K562 (cell line): ENCODE measurements around the gene TBPL2. TPM values are rescaled to one million over a fixed set of nuclear protein-coding genes. Genes with fewer than 3 reads are reported as not detected.

Experiments used
- ATAC-seq: fragments of 200-7000 bp; cut with Tn5 transposase; 3 replicates; pipeline ENCODE4 v1.9.1; 2020; ENCODE audit warnings: moderate library complexity
- BruUV-seq: library from RNA; stranded (reverse); fragments of 400-500 nt; replicated peaks from 2 replicates; lab custom pipeline; 2021; lab: Mats Ljungman, UMichigan
- CTCF ChIA-PET: fragments of 300-600 bp; formaldehyde crosslinking; extraction: SDS; loops from one replicate; lab custom pipeline; 2021; ENCODE audit warnings: low intra/inter-chr PET ratio; lab: Yijun Ruan, JAX
- POLR2A ChIA-PET: fragments of 300-600, 350-650 bp; sonication (Branson Sonifier 250); formaldehyde crosslinking; extraction: SDS; loops from one replicate; lab custom pipeline; 2021; ENCODE audit warnings: antibody characterized with exemption, inconsistent platforms; lab: Yijun Ruan, JAX
- DNase-seq, 4 experiments: peaks; one replicate each; pipeline versions ENCODE4 v3.0.0 to v3.0.0-alpha.2; 2011 to 2018; ENCODE audit warnings: low spot score in 3 of 4, mixed read lengths in 3 of 4; ENCODE audit errors: extremely low read depth in 1 of 4
- FAIRE-seq: peaks from 2 replicates; lab custom pipeline; 2011; peaks lifted over from hg19 to GRCh38; lab: Jason Lieb, UNC
- H2AFZ ChIP-seq: 2 replicates; pipeline ENCODE4 v1.6.0; 2011; ENCODE audit warnings: low read depth, low read length, control low read depth, inconsistent platforms
- H3K27ac ChIP-seq: fragments of 200-600 bp; 3 replicates; pipeline ENCODE4 v1.8.0; 2011; ENCODE audit warnings: low read depth, mild to moderate bottlenecking, control low read depth, inconsistent platforms, low read length, moderate library complexity, mixed read lengths; ENCODE audit errors: extremely low read depth
- H3K27me3 ChIP-seq, 2 experiments: fragments of 300-600 bp in 1 of 2; 2 replicates in 1 of 2; 3 replicates in 1 of 2; pipeline versions ENCODE4 v1.6.0 to v1.8.0; 2011; ENCODE audit warnings: inconsistent platforms in 2 of 2, low read length in 2 of 2, mild to moderate bottlenecking in 1 of 2, mixed read lengths in 1 of 2, moderate library complexity in 1 of 2; ENCODE audit not compliant: control insufficient read depth in 2 of 2, insufficient read depth in 2 of 2
- H3K36me3 ChIP-seq: fragments of 300-600 bp; 3 replicates; pipeline ENCODE4 v1.8.0; 2011; ENCODE audit warnings: mild to moderate bottlenecking, low read length, inconsistent platforms; ENCODE audit not compliant: control insufficient read depth, insufficient read depth
- H3K4me1 ChIP-seq, 2 experiments: fragments of 200-600 bp in 1 of 2; replicated peaks in 1 of 2; 2 replicates in 1 of 2; 3 replicates in 1 of 2; pipeline versions ENCODE4 v1.5.1 to v1.8.0; 2011; ENCODE audit warnings: inconsistent platforms in 2 of 2, low read length in 2 of 2, mild to moderate bottlenecking in 1 of 2, mixed read lengths in 1 of 2, moderate library complexity in 1 of 2; ENCODE audit not compliant: control insufficient read depth in 2 of 2, insufficient read depth in 2 of 2
- H3K4me2 ChIP-seq: 2 replicates; pipeline ENCODE4 v1.6.1; 2011; ENCODE audit warnings: low read length, control low read depth, inconsistent platforms, mixed read lengths; ENCODE audit not compliant: insufficient read depth
- H3K4me3 ChIP-seq: fragments of 200-600 bp; sonication (generic), shearing (Covaris generic); 2 replicates; pipeline ENCODE4 v1.5.1; 2016; ENCODE audit warnings: control low read depth, inconsistent platforms
- H3K79me2 ChIP-seq: fragments of 200-600 bp; 3 replicates; pipeline ENCODE4 v1.8.0; 2011; ENCODE audit warnings: low read length, inconsistent platforms; ENCODE audit not compliant: control insufficient read depth, insufficient read depth
- H3K9ac ChIP-seq, 2 experiments: 2 replicates each; pipeline versions ENCODE4 v1.6.0 to v1.6.1; 2011; ENCODE audit warnings: low read depth in 2 of 2, low read length in 2 of 2, control low read depth in 1 of 2, inconsistent platforms in 1 of 2, mild to moderate bottlenecking in 1 of 2, mixed read lengths in 1 of 2; ENCODE audit not compliant: insufficient read depth in 1 of 2
- H3K9me1 ChIP-seq: one replicate; pipeline ENCODE4 v1.6.0; 2011; ENCODE audit warnings: inconsistent platforms, mild to moderate bottlenecking, low read length, moderate library complexity; ENCODE audit not compliant: control insufficient read depth, insufficient read depth
- H3K9me3 ChIP-seq: replicated peaks from 2 replicates; pipeline ENCODE4 v1.5.1; 2011; ENCODE audit warnings: low read depth, low read length, inconsistent platforms; ENCODE audit not compliant: control insufficient read depth, insufficient read depth
- H4K20me1 ChIP-seq: replicated peaks from 2 replicates; pipeline ENCODE4 v1.6.1; 2011; ENCODE audit warnings: low read length, inconsistent platforms, mixed read lengths; ENCODE audit not compliant: control insufficient read depth, insufficient read depth
- ATF1 ChIP-seq, 2 experiments: fragments of 450-650 bp in 1 of 2; IDR thresholded peaks; 2 replicates each; pipeline ENCODE4 v1.6.1; 2016; ENCODE audit warnings: missing compliant biosample characterization in 1 of 2, missing genetic modification characterization in 1 of 2
- BHLHE40 ChIP-seq: IDR thresholded peaks from 2 replicates; pipeline ENCODE4 v1.6.1; 2011; ENCODE audit warnings: low read length, improper control_type of control experiment
- DIDO1 ChIP-seq: fragments of 450-650 bp; IDR thresholded peaks from 2 replicates; pipeline ENCODE4 v1.6.1; 2016; ENCODE audit warnings: low read depth, missing biosample characterization, missing genetic modification characterization
- FOSL1 ChIP-seq: fragments of 200-800 bp; sonication (Bioruptor generic); conservative IDR thresholded peaks from 2 replicates; pipeline ENCODE4 v1.6.1; 2016; ENCODE audit warnings: missing genetic modification characterization, missing compliant biosample characterization
- HOXB6 ChIP-seq: fragments of 250-450 bp; sonication (Bioruptor Pico); IDR thresholded peaks from 2 replicates; pipeline ENCODE4 v1.5.1; 2022; ENCODE audit warnings: mild to moderate bottlenecking, borderline replicate concordance
- JUND ChIP-seq, 2 experiments: IDR thresholded peaks; 2 replicates in 1 of 2; 3 replicates in 1 of 2; pipeline ENCODE4 v1.6.1; 2011; ENCODE audit warnings: borderline replicate concordance in 2 of 2, low read depth in 2 of 2, low read length in 2 of 2, improper control_type of control experiment in 1 of 2, missing biosample characterization in 1 of 2, missing genetic modification characterization in 1 of 2, missing genetic modification reagents in 1 of 2
- WGBS: fragments of 100-300 bp; shearing (Covaris generic); methylation state at CpG from one replicate; pipeline ENCODE4 v1.1.6; 2016; ENCODE audit warnings: low coverage, mixed read lengths; ENCODE audit not compliant: insufficient coverage; ENCODE audit errors: missing lambda C conversion rate; 5-methylcytosine and 5-hydroxymethylcytosine counted together
- in situ Hi-C: fragments of 300-500 bp; cut with MboI; formaldehyde crosslinking; loops from 4 replicates; pipeline ENCODE4 v1.15.0; 2018; ENCODE audit warnings: inconsistent platforms, mixed read lengths
- intact Hi-C: fragments of 100-400 bp; cut with micrococcal nuclease; formaldehyde crosslinking; loops from 2 replicates; pipeline ENCODE4 v1.14.2; 2022
- polyA plus RNA-seq, 8 experiments: library from polyadenylated mRNA; depleted of rRNA in 4 of 8; stranded (reverse) in 5 of 8; unstranded in 3 of 8; fragments of >200 nt; fragmentation: Nextera tagmentation in 2 of 8; fragmentation: Illumina TruSeq in 1 of 8; extraction: Ambion mirVana in 2 of 8; extraction: Trizol in 1 of 8; gene quantifications; 2 replicates each; pipeline versions ENCODE4 v1.2.1 to v1.2.3, GENCODE V29; 2011 to 2014; ENCODE audit warnings: inconsistent platforms in 1 of 8, missing spikeins in 1 of 8
- total RNA-seq, 7 experiments: library from RNA; depleted of rRNA in 6 of 7; stranded (reverse); fragments of >200 nt in 6 of 7; fragmentation: Illumina TruSeq in 2 of 7; extraction: Trizol in 2 of 7; gene quantifications; 2 replicates each; pipeline versions ENCODE4 v1.2.1 to v1.2.3, GENCODE V29; 2011 to 2021; ENCODE audit warnings: low replicate concordance in 1 of 7
- TF ChIP-seq, protein P1 (sequence below), 2 experiments: fragments of 450-650 bp in 1 of 2; sonication (generic) in 1 of 2; formaldehyde crosslinking in 1 of 2; IDR thresholded peaks in 1 of 2; conservative IDR thresholded peaks in 1 of 2; 2 replicates each; pipeline versions ENCODE4 v1.6.1 to v1.8.1; 2016 to 2023; ENCODE audit warnings: mild to moderate bottlenecking in 2 of 2, moderate library complexity in 2 of 2, inconsistent platforms in 1 of 2, missing genetic modification reagents in 1 of 2

TBPL2 gene
- total and polyA plus RNA-seq, 9 of the 15 experiments (the other 6 are each of a cell fraction or from before 2014, with no cell fraction given), result not detected

DNA sequence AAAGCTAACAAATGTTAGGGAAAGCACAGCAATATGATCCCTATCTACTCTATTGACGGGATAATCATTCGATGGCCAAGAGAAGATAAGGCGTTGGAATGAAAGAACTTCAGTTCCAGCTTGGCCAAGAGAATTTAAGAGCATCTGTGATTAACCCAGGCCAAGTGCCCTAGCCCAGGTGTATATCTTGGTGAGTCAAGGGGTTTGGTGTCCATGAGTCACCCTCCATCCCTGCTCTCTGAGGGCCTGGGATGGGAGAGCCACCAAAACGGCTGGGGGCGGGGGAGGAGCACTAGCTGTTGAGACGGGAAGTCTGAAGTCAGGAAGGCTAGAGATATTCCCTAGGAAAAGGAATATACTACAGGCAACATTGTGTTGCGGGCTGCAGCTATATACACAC is 13.0 kb downstream of the TBPL2 start (continued):
- peak; percentile 76 for TF ChIP-seq JUND (IDR thresholded peaks at IDR 0.05; ENCODE audit: borderline replicate concordance, low read depth, low read length)
- TF ChIP-seq JUND (tag; IDR thresholded peaks at IDR 0.05; ENCODE audit: borderline replicate concordance, low read depth, low read length), result no peak; the same call in 2 of the 3 replicates
- TF ChIP-seq HOXB6 (CRISPR knock-in tag), result no peak
- peak; percentile 78 for TF ChIP-seq FOSL1 (tag)
- TF ChIP-seq, protein P1, sequence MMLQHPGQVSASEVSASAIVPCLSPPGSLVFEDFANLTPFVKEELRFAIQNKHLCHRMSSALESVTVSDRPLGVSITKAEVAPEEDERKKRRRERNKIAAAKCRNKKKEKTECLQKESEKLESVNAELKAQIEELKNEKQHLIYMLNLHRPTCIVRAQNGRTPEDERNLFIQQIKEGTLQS (IDR thresholded peaks at IDR 0.05), result peak; percentile 69
- TF ChIP-seq, protein P1 (CRISPR knock-in tag; conservative IDR thresholded peaks at IDR 0.05), result no peak
- TF ChIP-seq, all 486 proteins: peak for 9

DNA sequence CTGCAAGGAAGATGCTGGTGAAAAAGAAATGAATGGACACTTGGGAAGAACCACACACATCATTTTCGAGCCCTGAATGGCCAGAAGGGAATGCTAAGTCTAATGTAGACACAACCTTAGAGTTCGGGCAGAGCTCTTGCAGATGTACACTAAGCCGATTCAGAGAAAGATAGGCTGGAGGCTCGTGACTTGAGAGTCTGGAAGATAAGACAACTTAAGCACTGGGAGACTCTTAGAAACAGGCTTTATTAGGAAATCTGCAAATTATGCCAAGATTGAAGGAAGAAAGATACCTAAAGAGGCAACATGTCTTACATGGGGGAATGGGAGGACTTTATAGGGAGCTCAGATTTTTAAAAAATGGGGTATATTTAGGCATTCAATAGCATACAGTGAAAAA is 13.5 kb downstream of the TBPL2 start:
- Histone ChIP-seq H3K27ac (no peak overlapping the region), H3K4me3 (no peak overlapping the region), H3K4me2 (no peak overlapping the region), H2AFZ (no peak overlapping the region), H3K27me3 (no peaks in the 10 kb centered on the region), H3K9me3 (no peaks in the 10 kb centered on the region), H3K4me1 (peaks cover 0 to 4% of the 10 kb centered on the region in 2 experiments; a peak in 2 of 5 replicates), H3K9ac (no peak overlapping the region), H3K79me2 (no peaks in the 10 kb centered on the region), H4K20me1 (no peaks in the 10 kb centered on the region), H3K36me3 (no peaks in the 10 kb centered on the region), H3K9me1 (no peaks in the 10 kb centered on the region)
- no peak for TF ChIP-seq DIDO1 (tag)
- no peak for TF ChIP-seq ATF1 (CRISPR knock-in tag; IDR thresholded peaks at IDR 0.05)
- no peak for TF ChIP-seq ATF1 (tag; IDR thresholded peaks at IDR 0.05)
- peak; percentile 41; the same call in 1 of the 2 replicates for TF ChIP-seq BHLHE40
- ChIA-PET CTCF (no interaction called here), POLR2A (interaction anchor here (0.5 to 0.8 kb wide), 2 partner anchors 12 to 1053 kb away, joined by 4 to 5 read pairs; no protein-coding TSS in a partner anchor)
- no peak for FAIRE-seq
- no peak for ATAC-seq
- intact Hi-C loops, result loop anchor here (5.0 to 10.0 kb wide), 2 partner anchors 52 to 325 kb away; no protein-coding TSS in a partner anchor
- 6% methylated on average over 4 of the region's 4 CpGs for WGBS
- BruUV-seq, result no TSS peak
- in situ Hi-C loops, result no loop called here
- DNase-seq, result no peak
